ENCODE results near the gene ZBTB7C.

ZBTB7C gene

GRCh38 chr18:48068916-48069445, 340.2 kb downstream of the ZBTB7C start:
- ChIA-PET POLR2A (no interaction called here), CTCF (no interaction called here)
- DNase-seq (ENCODE audit: extremely low spot score) = no peak
- TF ChIP-seq L3MBTL2 (conservative IDR thresholded peaks at IDR 0.05) = no peak

- POLR2A ChIA-PET = no interaction called here
- CTCF ChIA-PET = no interaction called here
- DNase-seq (ENCODE audit: extremely low spot score) = no peak
- TF ChIP-seq FOXM1 (IDR thresholded peaks at IDR 0.05; ENCODE audit: borderline replicate concordance) = no peak
These were observed 342.9 kb downstream of the ZBTB7C start for GRCh38 chr18:48066225-48066652.

GRCh38 chr18:48065601-48065995, 343.6 kb downstream of the ZBTB7C start:
- ChIA-PET CTCF (no interaction called here), POLR2A (no interaction called here)
- DNase-seq (ENCODE audit: extremely low spot score) = no peak
- no peak for TF ChIP-seq L3MBTL2 (conservative IDR thresholded peaks at IDR 0.05)
- no peak for TF ChIP-seq ELF4 (IDR thresholded peaks at IDR 0.05)
- no peak for TF ChIP-seq SUZ12 (IDR thresholded peaks at IDR 0.05)
- TF ChIP-seq FOXM1 (IDR thresholded peaks at IDR 0.05; ENCODE audit: borderline replicate concordance) = no peak
- no peak for TF ChIP-seq LEF1 (IDR thresholded peaks at IDR 0.05; ENCODE audit: borderline replicate concordance)
- no peak for TF ChIP-seq CTBP1 (IDR thresholded peaks at IDR 0.05; ENCODE audit: borderline replicate concordance)
- no peak for TF ChIP-seq TARDBP (IDR thresholded peaks at IDR 0.05)
- TF ChIP-seq FOXA1 (IDR thresholded peaks at IDR 0.05) = no peak

GRCh38 chr18:48064978-48065600, 344.1 kb downstream of the ZBTB7C start:
- ChIA-PET CTCF (no interaction called here), POLR2A (no interaction called here)
- DNase-seq (ENCODE audit: extremely low spot score) = no peak
- TF ChIP-seq L3MBTL2 (conservative IDR thresholded peaks at IDR 0.05) = no peak
- no peak for TF ChIP-seq PKNOX1 (IDR thresholded peaks at IDR 0.05)
- no peak for TF ChIP-seq NFRKB (IDR thresholded peaks at IDR 0.05)
- no peak for TF ChIP-seq SP1 (IDR thresholded peaks at IDR 0.05)
- TF ChIP-seq ZNF384 (IDR thresholded peaks at IDR 0.05) = no peak
- no peak for TF ChIP-seq LEF1 (IDR thresholded peaks at IDR 0.05; ENCODE audit: borderline replicate concordance)
- TF ChIP-seq SUZ12 (IDR thresholded peaks at IDR 0.05) = no peak
- no peak for TF ChIP-seq ELF4 (IDR thresholded peaks at IDR 0.05)
- TF ChIP-seq FOXK2 (IDR thresholded peaks at IDR 0.05) = no peak
- TF ChIP-seq HDGF (IDR thresholded peaks at IDR 0.05; ENCODE audit: borderline replicate concordance) = no peak
- TF ChIP-seq BHLHE40 (IDR thresholded peaks at IDR 0.05; ENCODE audit: borderline replicate concordance) = no peak
- no peak for TF ChIP-seq CTBP1 (IDR thresholded peaks at IDR 0.05; ENCODE audit: borderline replicate concordance)
- no peak for TF ChIP-seq TARDBP (IDR thresholded peaks at IDR 0.05)
- no peak for TF ChIP-seq FOXA1 (IDR thresholded peaks at IDR 0.05)
- TF ChIP-seq ARNT (IDR thresholded peaks at IDR 0.05) = no peak
- no peak for TF ChIP-seq FOXM1 (IDR thresholded peaks at IDR 0.05; ENCODE audit: borderline replicate concordance)

GRCh38 chr18:48061781-48062570, 347.2 kb downstream of the ZBTB7C start:
- no peak for DNase-seq (ENCODE audit: extremely low spot score)
- ChIA-PET POLR2A (no interaction called here), CTCF (no interaction called here)
- TF ChIP-seq BHLHE40 (IDR thresholded peaks at IDR 0.05; ENCODE audit: borderline replicate concordance) = no peak
- TF ChIP-seq FOXA1 (IDR thresholded peaks at IDR 0.05) = no peak
- no peak for TF ChIP-seq FOXK2 (IDR thresholded peaks at IDR 0.05)
- no peak for TF ChIP-seq ELF4 (IDR thresholded peaks at IDR 0.05)
- no peak for TF ChIP-seq ARNT (IDR thresholded peaks at IDR 0.05)
- TF ChIP-seq PKNOX1 (IDR thresholded peaks at IDR 0.05) = no peak
- TF ChIP-seq TARDBP (IDR thresholded peaks at IDR 0.05) = no peak
- no peak for TF ChIP-seq NFRKB (IDR thresholded peaks at IDR 0.05)
- TF ChIP-seq L3MBTL2 (conservative IDR thresholded peaks at IDR 0.05) = no peak
- no peak for TF ChIP-seq SUZ12 (IDR thresholded peaks at IDR 0.05)
- TF ChIP-seq HDGF (IDR thresholded peaks at IDR 0.05; ENCODE audit: borderline replicate concordance) = no peak
- TF ChIP-seq FOXM1 (IDR thresholded peaks at IDR 0.05; ENCODE audit: borderline replicate concordance) = no peak
- no peak for TF ChIP-seq SP1 (IDR thresholded peaks at IDR 0.05)

GRCh38 chr18:48060970-48061369, 348.2 kb downstream of the ZBTB7C start:
- ChIA-PET POLR2A (no interaction called here), CTCF (no interaction called here)
- no peak for DNase-seq (ENCODE audit: extremely low spot score)
- TF ChIP-seq SP1 (IDR thresholded peaks at IDR 0.05) (no peak), ELF4 (IDR thresholded peaks at IDR 0.05) (no peak), NFRKB (IDR thresholded peaks at IDR 0.05) (no peak), HDGF (IDR thresholded peaks at IDR 0.05; ENCODE audit: borderline replicate concordance) (no peak), CTBP1 (IDR thresholded peaks at IDR 0.05; ENCODE audit: borderline replicate concordance) (no peak), L3MBTL2 (conservative IDR thresholded peaks at IDR 0.05) (no peak), FOXK2 (IDR thresholded peaks at IDR 0.05) (no peak), LEF1 (IDR thresholded peaks at IDR 0.05; ENCODE audit: borderline replicate concordance) (no peak)

- ChIA-PET POLR2A (no interaction called here), CTCF (no interaction called here)
- no peak for DNase-seq (ENCODE audit: extremely low spot score)
- no peak for TF ChIP-seq FOXM1 (IDR thresholded peaks at IDR 0.05; ENCODE audit: borderline replicate concordance)
- TF ChIP-seq TARDBP (IDR thresholded peaks at IDR 0.05) = no peak
- no peak for TF ChIP-seq CTBP1 (IDR thresholded peaks at IDR 0.05; ENCODE audit: borderline replicate concordance)
- TF ChIP-seq L3MBTL2 (conservative IDR thresholded peaks at IDR 0.05) = no peak
- TF ChIP-seq HDGF (IDR thresholded peaks at IDR 0.05; ENCODE audit: borderline replicate concordance) = no peak
These were observed 348.8 kb downstream of the ZBTB7C start for GRCh38 chr18:48060346-48060745.
